Hepatocyte (in vitro differentiated cells): ENCODE data around the gene PSMG4. TPM values are rescaled to one million over a fixed set of nuclear protein-coding genes. Genes with fewer than 3 reads are reported as not detected.

Source experiments
- DNase-seq: peaks from one replicate; pipeline ENCODE4 v3.0.0-alpha.2; 2016; ENCODE audit warnings: low spot score
- H2AFZ ChIP-seq: fragments of 200-600 bp; sonication (generic); 2 replicates; pipeline ENCODE4 v1.6.0; 2016; ENCODE audit warnings: antibody characterized with exemption, mild to moderate bottlenecking
- H3K27ac ChIP-seq: fragments of 200-600 bp; sonication (generic); 2 replicates; pipeline ENCODE4 v1.5.1; 2016; ENCODE audit warnings: mild to moderate bottlenecking
- H3K27me3 ChIP-seq: fragments of 200-600 bp; sonication (generic); 2 replicates; pipeline ENCODE4 v1.6.1; 2016
- H3K36me3 ChIP-seq: fragments of 200-600 bp; sonication (generic); replicated peaks from 2 replicates; pipeline ENCODE4 v1.5.1; 2016; ENCODE audit warnings: low read depth; ENCODE audit not compliant: insufficient read depth
- H3K4me1 ChIP-seq: fragments of 200-600 bp; sonication (generic); 2 replicates; pipeline ENCODE4 v1.5.1; 2016; ENCODE audit warnings: mild to moderate bottlenecking, moderate library complexity; ENCODE audit not compliant: insufficient read depth
- H3K4me2 ChIP-seq: fragments of 200-600 bp; sonication (generic); 2 replicates; pipeline ENCODE4 v1.6.0; 2016
- H3K4me3 ChIP-seq: fragments of 200-600 bp; sonication (generic); 2 replicates; pipeline ENCODE4 v1.5.1; 2016; ENCODE audit warnings: mild to moderate bottlenecking
- H3K79me2 ChIP-seq: fragments of 200-600 bp; sonication (generic); 2 replicates; pipeline ENCODE4 v1.6.0; 2017; ENCODE audit warnings: mild to moderate bottlenecking
- H3K9me2 ChIP-seq: fragments of 200-600 bp; sonication (generic); replicated peaks from 2 replicates; pipeline ENCODE4 v1.6.0; 2017; ENCODE audit warnings: mild to moderate bottlenecking; ENCODE audit not compliant: insufficient read depth
- H3K9me3 ChIP-seq: fragments of 200-600 bp; sonication (generic); 2 replicates; pipeline ENCODE4 v1.5.1; 2016; ENCODE audit warnings: low read depth, mild to moderate bottlenecking
- H4K20me1 ChIP-seq: fragments of 200-600 bp; sonication (generic); 2 replicates; pipeline ENCODE4 v1.6.0; 2016; ENCODE audit warnings: mild to moderate bottlenecking; ENCODE audit not compliant: insufficient read depth, poor library complexity, severe bottlenecking
- CTCF ChIP-seq: fragments of 200-600 bp; sonication (generic); IDR thresholded peaks from 2 replicates; pipeline ENCODE4 v1.5.1; 2016; ENCODE audit warnings: antibody characterized with exemption, mild to moderate bottlenecking; ENCODE audit not compliant: poor library complexity
- EZH2 ChIP-seq: fragments of 200-600 bp; sonication (generic); IDR thresholded peaks from 2 replicates; pipeline ENCODE4 v1.6.1; 2016; ENCODE audit warnings: antibody characterized with exemption, mild to moderate bottlenecking, borderline replicate concordance
- EZH2phosphoT487 ChIP-seq: fragments of 200-600 bp; sonication (generic); IDR thresholded peaks from one replicate; pipeline ENCODE4 v1.6.1; 2018; ENCODE audit warnings: antibody characterized with exemption, mild to moderate bottlenecking, low read depth, moderate library complexity; ENCODE audit not compliant: unreplicated experiment, severe bottlenecking
- WGBS: methylation state at CpG from one replicate; pipeline ENCODE4 v1.1.6; 2016; ENCODE audit warnings: low lambda C conversion rate; ENCODE audit errors: missing lambda C conversion rate; 5-methylcytosine and 5-hydroxymethylcytosine counted together
- polyA plus RNA-seq: library from polyadenylated mRNA; unstranded; fragments of >200 nt; fragmentation: Nextera tagmentation; extraction: Ambion mirVana; gene quantifications from 2 replicates; pipeline ENCODE4 v1.2.1, GENCODE V29; 2016
- total RNA-seq: library from RNA; depleted of rRNA; stranded (reverse); fragments of >200 nt; gene quantifications from 2 replicates; pipeline ENCODE4 v1.2.3, GENCODE V29; 2014

The PSMG4 gene
- total and polyA plus RNA-seq, 2 experiments from 2014 or later: 15.5 to 26.4 TPM

- Histone ChIP-seq H3K9me2 (no peaks in the 10 kb centered on the region), H3K79me2 (no peaks in the 10 kb centered on the region), H4K20me1 (no peaks in the 10 kb centered on the region), H3K4me3 (no peak overlapping the region), H3K4me2 (no peak overlapping the region), H3K27me3 (no peaks in the 10 kb centered on the region), H2AFZ (no peak overlapping the region), H3K9me3 (no peaks in the 10 kb centered on the region), H3K27ac (no peak overlapping the region), H3K4me1 (no peaks in the 10 kb centered on the region), H3K36me3 (no peaks in the 10 kb centered on the region)
- DNase-seq: no peak
- TF ChIP-seq EZH2phosphoT487 (no peak), CTCF (no peak), EZH2 (no peak)
- WGBS: 93% methylated on average over 32 of the region's 32 CpGs
Measured at GRCh38 chr6:3292431-3293197, 33.9 kb downstream of the PSMG4 start.

GRCh38 chr6:3293271-3294155 is 34.8 kb downstream of the PSMG4 start:
- no peak for DNase-seq
- no peak for TF ChIP-seq EZH2phosphoT487
- TF ChIP-seq EZH2: no peak
- no peak for TF ChIP-seq CTCF
- Histone ChIP-seq H3K27me3 (no peaks in the 10 kb centered on the region), H3K4me3 (no peak overlapping the region), H3K9me2 (no peaks in the 10 kb centered on the region), H4K20me1 (no peaks in the 10 kb centered on the region), H2AFZ (no peak overlapping the region), H3K79me2 (no peaks in the 10 kb centered on the region), H3K9me3 (no peaks in the 10 kb centered on the region), H3K4me1 (no peaks in the 10 kb centered on the region), H3K36me3 (no peaks in the 10 kb centered on the region), H3K4me2 (no peak overlapping the region), H3K27ac (no peak overlapping the region)
- 88% methylated on average over 25 of the region's 26 CpGs for WGBS

GRCh38 chr6:3294396-3294795 is 35.6 kb downstream of the PSMG4 start:
- no peak overlapping the region for H2AFZ ChIP-seq
- H3K79me2 ChIP-seq: no peaks in the 10 kb centered on the region
- TF ChIP-seq EZH2phosphoT487: no peak
- TF ChIP-seq EZH2: no peak
- no peak for TF ChIP-seq CTCF
- 94% methylated on average over 8 of the region's 8 CpGs for WGBS
- H3K36me3 ChIP-seq: no peaks in the 10 kb centered on the region
- H4K20me1 ChIP-seq: no peaks in the 10 kb centered on the region
- DNase-seq: no peak
- H3K4me2 ChIP-seq: no peak overlapping the region
- no peaks in the 10 kb centered on the region for H3K27me3 ChIP-seq
- H3K9me3 ChIP-seq: no peaks in the 10 kb centered on the region
- no peak overlapping the region for H3K4me3 ChIP-seq
- no peak overlapping the region for H3K27ac ChIP-seq
- H3K4me1 ChIP-seq: no peaks in the 10 kb centered on the region
- no peaks in the 10 kb centered on the region for H3K9me2 ChIP-seq
